UCSD-AML1 (cell line): Measurements from ENCODE around the gene GALNT10.

Experiments used
- DNase-seq: peaks from one replicate; lab custom pipeline; 2025; ENCODE audit not compliant: unreplicated experiment; lab: John Stamatoyannopoulos, UW

GALNT10 gene

GRCh38 chr5:154262342-154262741, 71.8 kb downstream of the GALNT10 start:
- DNase-seq, result no peak

- no peak for DNase-seq
Measured at GRCh38 chr5:154264549-154265196, 74.1 kb downstream of the GALNT10 start.

- DNase-seq, result no peak
Measured at GRCh38 chr5:154265197-154265773, 74.8 kb downstream of the GALNT10 start.

- DNase-seq, result no peak
Measured at GRCh38 chr5:154267516-154267915, 77.0 kb downstream of the GALNT10 start.

GRCh38 chr5:154268073-154268472, 77.5 kb downstream of the GALNT10 start:
- DNase-seq, result no peak

- no peak for DNase-seq
Measured at GRCh38 chr5:154269414-154269813, 78.9 kb downstream of the GALNT10 start.

GRCh38 chr5:154271466-154271865, 80.9 kb downstream of the GALNT10 start:
- DNase-seq, result no peak

GRCh38 chr5:154271936-154272514, 81.5 kb downstream of the GALNT10 start:
- no peak for DNase-seq

- DNase-seq, result no peak
Measured at GRCh38 chr5:154273028-154273617, 82.6 kb downstream of the GALNT10 start.

GRCh38 chr5:154273963-154274827, 83.7 kb downstream of the GALNT10 start:
- DNase-seq, result no peak

- DNase-seq, result no peak
Measured at GRCh38 chr5:154274828-154275185, 84.3 kb downstream of the GALNT10 start.

- DNase-seq, result no peak
Measured at GRCh38 chr5:154275566-154275965, 85.0 kb downstream of the GALNT10 start.

- no peak for DNase-seq
Measured at GRCh38 chr5:154276261-154276972, 85.9 kb downstream of the GALNT10 start.

- DNase-seq, result no peak
Measured at GRCh38 chr5:154276973-154277331, 86.4 kb downstream of the GALNT10 start.

GRCh38 chr5:154277499-154277898, 87.0 kb downstream of the GALNT10 start:
- no peak for DNase-seq

GRCh38 chr5:154278186-154278585, 87.7 kb downstream of the GALNT10 start:
- DNase-seq, result no peak

- DNase-seq, result no peak
Measured at GRCh38 chr5:154278908-154279307, 88.4 kb downstream of the GALNT10 start.

- DNase-seq, result no peak
Measured at GRCh38 chr5:154284433-154284832, 93.9 kb downstream of the GALNT10 start.

GRCh38 chr5:154285661-154286408, 95.3 kb downstream of the GALNT10 start:
- no peak for DNase-seq

GRCh38 chr5:154286557-154286956, 96.0 kb downstream of the GALNT10 start:
- DNase-seq, result no peak
